ENCODE measurements around the gene WNK1.

Gene WNK1

GRCh38 chr12:916240-916639 lies 163.9 kb downstream of the WNK1 start:
- H3K9ac ChIP-seq (ENCODE audit: low read length): no peak overlapping the region
- TF ChIP-seq EZH2phosphoT487 (IDR thresholded peaks at IDR 0.05; ENCODE audit: low read depth) (no peak), CTCF (IDR thresholded peaks at IDR 0.05; ENCODE audit: low read depth, low read length) (no peak)

GRCh38 chr12:916712-917445 lies 164.5 kb downstream of the WNK1 start:
- H2AFZ ChIP-seq (ENCODE audit: low read depth, low read length): no peak overlapping the region
- H4K20me1 ChIP-seq (ENCODE audit: insufficient read depth, low read length): no peaks in the 10 kb centered on the region
- TF ChIP-seq CTCF (IDR thresholded peaks at IDR 0.05; ENCODE audit: low read depth, low read length) (no peak), EZH2phosphoT487 (IDR thresholded peaks at IDR 0.05; ENCODE audit: low read depth) (no peak)
- no peaks in the 10 kb centered on the region for H3K27me3 ChIP-seq (ENCODE audit: low read depth, low read length)
- H3K27ac ChIP-seq (ENCODE audit: low read length): no peak overlapping the region
- no peak overlapping the region for H3K4me3 ChIP-seq (ENCODE audit: low read length)
- no peak overlapping the region for H3K9ac ChIP-seq (ENCODE audit: low read length)
- H3K4me1 ChIP-seq (ENCODE audit: low read length): peaks cover 6% of the 10 kb centered on the region; the same call in 1 of the 2 replicates
- H3K79me2 ChIP-seq (ENCODE audit: low read length): no peaks in the 10 kb centered on the region
- peaks cover 53% of the 10 kb centered on the region for H3K36me3 ChIP-seq (replicated peaks; ENCODE audit: low read depth, low read length)
- no peaks in the 10 kb centered on the region for H3K9me3 ChIP-seq (ENCODE audit: insufficient read depth, low read length)
- no peak overlapping the region for H3K4me2 ChIP-seq (ENCODE audit: low read length)

More at GRCh38 chr12:916240-916639, 163.9 kb downstream of the WNK1 start:
- H3K9me3 ChIP-seq (ENCODE audit: insufficient read depth, low read length): no peaks in the 10 kb centered on the region
- H2AFZ ChIP-seq (ENCODE audit: low read depth, low read length): no peak overlapping the region
- H3K27ac ChIP-seq (ENCODE audit: low read length): no peak overlapping the region
- peaks cover 6% of the 10 kb centered on the region; the same call in 1 of the 2 replicates for H3K4me1 ChIP-seq (ENCODE audit: low read length)
- no peak overlapping the region for H3K4me2 ChIP-seq (ENCODE audit: low read length)
- H4K20me1 ChIP-seq (ENCODE audit: insufficient read depth, low read length): no peaks in the 10 kb centered on the region
- H3K27me3 ChIP-seq (ENCODE audit: low read depth, low read length): no peaks in the 10 kb centered on the region
- H3K79me2 ChIP-seq (ENCODE audit: low read length): no peaks in the 10 kb centered on the region
- H3K36me3 ChIP-seq (replicated peaks; ENCODE audit: low read depth, low read length): peaks cover 54% of the 10 kb centered on the region
- no peak overlapping the region for H3K4me3 ChIP-seq (ENCODE audit: low read length)

GRCh38 chr12:920676-921075 lies 168.3 kb downstream of the WNK1 start:
- no peaks in the 10 kb centered on the region for H4K20me1 ChIP-seq (ENCODE audit: insufficient read depth, low read length)
- no peaks in the 10 kb centered on the region for H3K27me3 ChIP-seq (ENCODE audit: low read depth, low read length)
- peaks cover 36% of the 10 kb centered on the region for H3K36me3 ChIP-seq (replicated peaks; ENCODE audit: low read depth, low read length)
- no peaks in the 10 kb centered on the region for H3K4me1 ChIP-seq (ENCODE audit: low read length)
- no peaks in the 10 kb centered on the region for H3K9me3 ChIP-seq (ENCODE audit: insufficient read depth, low read length)
- no peak overlapping the region for H2AFZ ChIP-seq (ENCODE audit: low read depth, low read length)
- no peak overlapping the region for H3K4me3 ChIP-seq (ENCODE audit: low read length)
- no peak overlapping the region for H3K4me2 ChIP-seq (ENCODE audit: low read length)
- no peak overlapping the region for H3K9ac ChIP-seq (ENCODE audit: low read length)
- TF ChIP-seq CTCF (IDR thresholded peaks at IDR 0.05; ENCODE audit: low read depth, low read length) (no peak), EZH2phosphoT487 (IDR thresholded peaks at IDR 0.05; ENCODE audit: low read depth) (no peak)
- H3K27ac ChIP-seq (ENCODE audit: low read length): no peak overlapping the region
- H3K79me2 ChIP-seq (ENCODE audit: low read length): no peaks in the 10 kb centered on the region

GRCh38 chr12:922285-922684 lies 169.9 kb downstream of the WNK1 start:
- Histone ChIP-seq H3K4me2 (ENCODE audit: low read length) (no peak overlapping the region), H3K4me1 (ENCODE audit: low read length) (no peaks in the 10 kb centered on the region), H3K27ac (ENCODE audit: low read length) (no peak overlapping the region), H3K9ac (ENCODE audit: low read length) (no peak overlapping the region), H3K9me3 (ENCODE audit: insufficient read depth, low read length) (no peaks in the 10 kb centered on the region), H4K20me1 (ENCODE audit: insufficient read depth, low read length) (no peaks in the 10 kb centered on the region), H3K27me3 (ENCODE audit: low read depth, low read length) (no peaks in the 10 kb centered on the region), H3K36me3 (replicated peaks; ENCODE audit: low read depth, low read length) (peaks cover 39% of the 10 kb centered on the region), H3K4me3 (ENCODE audit: low read length) (no peak overlapping the region), H2AFZ (ENCODE audit: low read depth, low read length) (no peak overlapping the region), H3K79me2 (ENCODE audit: low read length) (no peaks in the 10 kb centered on the region)
- TF ChIP-seq EZH2phosphoT487 (IDR thresholded peaks at IDR 0.05; ENCODE audit: low read depth) (no peak), CTCF (IDR thresholded peaks at IDR 0.05; ENCODE audit: low read depth, low read length) (no peak)
